ENCODE data around the gene NEDD9.
A peak's percentile ranks its signal among the peaks of the same experiment; 100 is the strongest.

Gene NEDD9

GRCh38 chr6:11242711-11243110, 10.2 kb upstream of the NEDD9 start:
- DNase-seq (ENCODE audit: low read depth) = no peak
- H3K4me3 ChIP-seq (ENCODE audit: low read depth, low read length) = no peak overlapping the region
- TF ChIP-seq CTCF (conservative IDR thresholded peaks at IDR 0.05; ENCODE audit: low read depth, low read length) = no peak

GRCh38 chr6:11241793-11242201, 9.3 kb upstream of the NEDD9 start:
- DNase-seq (ENCODE audit: low read depth) = peak; percentile 64
- peak; percentile 79 for TF ChIP-seq CTCF (conservative IDR thresholded peaks at IDR 0.05; ENCODE audit: low read depth, low read length)
- no peak overlapping the region for H3K4me3 ChIP-seq (ENCODE audit: low read depth, low read length)

- H3K4me3 ChIP-seq (ENCODE audit: low read depth, low read length) = no peak overlapping the region
- TF ChIP-seq CTCF (conservative IDR thresholded peaks at IDR 0.05; ENCODE audit: low read depth, low read length) = no peak
- DNase-seq (ENCODE audit: low read depth) = no peak
These were observed 8.8 kb upstream of the NEDD9 start for GRCh38 chr6:11241154-11241792.

- H3K4me3 ChIP-seq (ENCODE audit: low read depth, low read length) = no peak overlapping the region
- no peak for DNase-seq (ENCODE audit: low read depth)
- no peak for TF ChIP-seq CTCF (conservative IDR thresholded peaks at IDR 0.05; ENCODE audit: low read depth, low read length)
These were observed 5.5 kb upstream of the NEDD9 start for GRCh38 chr6:11237956-11238355.

GRCh38 chr6:11237428-11237827, 5.0 kb upstream of the NEDD9 start:
- TF ChIP-seq CTCF (conservative IDR thresholded peaks at IDR 0.05; ENCODE audit: low read depth, low read length) = no peak
- DNase-seq (ENCODE audit: low read depth) = no peak
- H3K4me3 ChIP-seq (ENCODE audit: low read depth, low read length) = no peak overlapping the region

- DNase-seq (ENCODE audit: low read depth) = no peak
- no peak for TF ChIP-seq CTCF (conservative IDR thresholded peaks at IDR 0.05; ENCODE audit: low read depth, low read length)
- H3K4me3 ChIP-seq (ENCODE audit: low read depth, low read length) = no peak overlapping the region
These were observed 4.4 kb upstream of the NEDD9 start for GRCh38 chr6:11236915-11237314.

- DNase-seq (ENCODE audit: low read depth) = peak; percentile 53
- H3K4me3 ChIP-seq (ENCODE audit: low read depth, low read length) = no peak overlapping the region
- no peak for TF ChIP-seq CTCF (conservative IDR thresholded peaks at IDR 0.05; ENCODE audit: low read depth, low read length)
These were observed 3.7 kb upstream of the NEDD9 start for GRCh38 chr6:11236076-11236750.

All from choroid plexus epithelial cell (primary cell).